Type B pancreatic cell (in vitro differentiated cells): ENCODE measurements around the gene SLC37A4. TPM values are rescaled to one million over a fixed set of nuclear protein-coding genes. Genes with fewer than 3 reads are reported as not detected.

Experiments used
- DNase-seq: peaks from one replicate; pipeline ENCODE4 v3.0.0; 2021; ENCODE audit warnings: mixed read lengths; ENCODE audit not compliant: unreplicated experiment; ENCODE audit errors: extremely low spot score
- H3K27ac Mint-ChIP-seq: 2 replicates; pipeline ENCODE4 v1.8.0; 2021; ENCODE audit warnings: mild to moderate bottlenecking, mixed read lengths
- H3K27me3 Mint-ChIP-seq: 2 replicates; pipeline ENCODE4 v1.8.0; 2021; ENCODE audit warnings: mixed read lengths
- H3K36me3 Mint-ChIP-seq: 2 replicates; pipeline ENCODE4 v1.8.0; 2021; ENCODE audit warnings: mixed read lengths
- H3K4me1 Mint-ChIP-seq: one replicate; pipeline ENCODE4 v1.8.0; 2021; ENCODE audit warnings: mixed read lengths; ENCODE audit not compliant: unreplicated experiment
- H3K4me3 Mint-ChIP-seq: 2 replicates; pipeline ENCODE4 v1.8.0; 2021; ENCODE audit warnings: mild to moderate bottlenecking, mixed read lengths
- H3K9me3 Mint-ChIP-seq: 2 replicates; pipeline ENCODE4 v1.8.0; 2021; ENCODE audit warnings: mixed read lengths
- total RNA-seq: library from RNA; stranded (reverse); gene quantifications from 2 replicates; pipeline ENCODE4 v1.2.1, GENCODE V29; 2021; ENCODE audit warnings: low replicate concordance
- TF ChIP-seq, protein P1 (sequence below): fragments of 200-600 bp; sonication (generic); conservative IDR thresholded peaks from 2 replicates; pipeline ENCODE4 v1.5.0; 2021; ENCODE audit warnings: antibody characterized with exemption, mild to moderate bottlenecking

The SLC37A4 gene
- total RNA-seq, 1 donor from 2014 or later: 41.4 TPM

DNA sequence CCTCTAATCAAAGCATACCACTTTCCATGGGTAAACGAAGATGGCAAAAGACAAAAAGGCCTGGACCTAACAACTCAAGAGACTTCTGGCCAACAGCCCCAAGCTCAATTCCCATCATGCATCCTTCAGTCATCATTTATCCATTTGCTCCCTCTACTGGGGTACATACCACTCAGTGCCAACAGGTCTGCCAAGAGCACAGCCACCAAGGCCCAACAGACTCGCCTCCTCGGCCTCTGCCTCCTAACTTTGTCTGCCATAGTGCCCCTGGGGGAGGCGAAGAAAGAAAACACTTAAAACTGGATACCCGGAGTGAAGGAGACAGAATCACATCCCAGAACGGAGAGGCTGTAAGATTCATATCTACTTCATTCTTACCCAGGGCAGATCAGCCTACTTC is 25.2 kb upstream of the SLC37A4 start:
- no peaks in the 10 kb centered on the region for H3K9me3 Mint-ChIP-seq
- H3K4me3 Mint-ChIP-seq: peak overlapping the region; percentile 90
- TF ChIP-seq, protein P1, sequence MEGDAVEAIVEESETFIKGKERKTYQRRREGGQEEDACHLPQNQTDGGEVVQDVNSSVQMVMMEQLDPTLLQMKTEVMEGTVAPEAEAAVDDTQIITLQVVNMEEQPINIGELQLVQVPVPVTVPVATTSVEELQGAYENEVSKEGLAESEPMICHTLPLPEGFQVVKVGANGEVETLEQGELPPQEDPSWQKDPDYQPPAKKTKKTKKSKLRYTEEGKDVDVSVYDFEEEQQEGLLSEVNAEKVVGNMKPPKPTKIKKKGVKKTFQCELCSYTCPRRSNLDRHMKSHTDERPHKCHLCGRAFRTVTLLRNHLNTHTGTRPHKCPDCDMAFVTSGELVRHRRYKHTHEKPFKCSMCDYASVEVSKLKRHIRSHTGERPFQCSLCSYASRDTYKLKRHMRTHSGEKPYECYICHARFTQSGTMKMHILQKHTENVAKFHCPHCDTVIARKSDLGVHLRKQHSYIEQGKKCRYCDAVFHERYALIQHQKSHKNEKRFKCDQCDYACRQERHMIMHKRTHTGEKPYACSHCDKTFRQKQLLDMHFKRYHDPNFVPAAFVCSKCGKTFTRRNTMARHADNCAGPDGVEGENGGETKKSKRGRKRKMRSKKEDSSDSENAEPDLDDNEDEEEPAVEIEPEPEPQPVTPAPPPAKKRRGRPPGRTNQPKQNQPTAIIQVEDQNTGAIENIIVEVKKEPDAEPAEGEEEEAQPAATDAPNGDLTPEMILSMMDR: peak; percentile 16
- peak overlapping the region; percentile 88 for H3K27ac Mint-ChIP-seq
- no peaks in the 10 kb centered on the region for H3K27me3 Mint-ChIP-seq
- DNase-seq: no peak
- H3K36me3 Mint-ChIP-seq: peaks cover 22% of the 10 kb centered on the region
- H3K4me1 Mint-ChIP-seq: peaks cover 11% of the 10 kb centered on the region

DNA sequence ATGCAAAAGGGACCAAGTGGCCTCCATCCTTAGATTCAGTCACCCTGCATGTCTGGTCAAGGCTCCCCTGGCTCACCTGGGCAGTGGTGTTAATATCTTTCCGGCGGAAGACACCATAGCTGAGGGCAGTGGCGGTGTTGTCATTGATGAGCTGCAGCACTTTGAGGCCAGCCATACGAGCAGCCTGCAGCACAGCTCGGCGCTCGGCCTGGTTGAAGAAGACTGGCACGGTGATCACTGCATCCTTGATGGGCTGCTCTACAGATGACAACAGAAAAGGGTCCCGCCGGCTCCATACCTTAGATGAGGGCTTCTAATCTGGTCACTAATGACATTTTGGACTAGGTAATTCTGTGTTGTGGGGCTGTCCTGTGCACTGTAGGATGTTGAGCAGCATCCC is 23.7 kb upstream of the SLC37A4 start:
- H3K27ac Mint-ChIP-seq: no peak overlapping the region
- H3K27me3 Mint-ChIP-seq: no peaks in the 10 kb centered on the region
- TF ChIP-seq, protein P1: no peak
- H3K4me3 Mint-ChIP-seq: peak overlapping the region; percentile 69
- H3K4me1 Mint-ChIP-seq: peaks cover 11% of the 10 kb centered on the region
- peaks cover 22% of the 10 kb centered on the region for H3K36me3 Mint-ChIP-seq
- no peaks in the 10 kb centered on the region for H3K9me3 Mint-ChIP-seq
- no peak for DNase-seq

DNA sequence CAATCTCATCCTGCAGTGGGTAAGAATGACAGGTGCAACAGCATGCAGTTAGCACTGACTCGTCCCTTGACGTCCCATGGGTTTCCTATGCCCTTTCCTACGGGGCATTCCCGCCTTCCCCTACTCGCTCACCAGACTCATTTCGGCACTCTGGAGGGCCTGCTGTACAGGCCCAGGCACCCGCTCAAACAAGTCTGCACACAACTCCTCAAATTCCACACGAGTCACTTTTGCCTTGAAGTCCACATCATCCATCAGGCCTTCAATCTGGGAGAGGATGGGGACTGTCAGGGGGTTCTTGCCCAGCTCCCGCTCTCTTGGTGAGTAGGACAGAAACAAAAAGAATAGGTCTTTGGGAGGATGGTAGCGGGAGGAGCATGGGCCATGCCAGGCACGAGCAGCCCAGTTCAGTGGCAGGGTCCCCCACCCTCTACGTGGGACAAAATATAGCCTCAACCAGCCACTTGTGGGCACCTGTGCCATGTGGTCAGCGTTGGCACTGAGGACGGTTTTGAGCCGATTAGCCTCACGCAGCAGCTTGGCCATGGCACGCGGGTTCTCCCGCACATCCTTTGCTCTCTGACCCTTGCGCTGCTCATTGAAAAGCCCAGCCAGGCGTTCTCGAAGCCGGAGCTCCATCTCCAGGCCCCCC is 21.6 kb upstream of the SLC37A4 start:
- peaks cover 8% of the 10 kb centered on the region for H3K4me1 Mint-ChIP-seq
- H3K27me3 Mint-ChIP-seq: no peaks in the 10 kb centered on the region
- H3K4me3 Mint-ChIP-seq: no peak overlapping the region
- no peaks in the 10 kb centered on the region for H3K9me3 Mint-ChIP-seq
- no peak overlapping the region for H3K27ac Mint-ChIP-seq
- TF ChIP-seq, protein P1: no peak
- peaks cover 24% of the 10 kb centered on the region for H3K36me3 Mint-ChIP-seq
- DNase-seq: no peak

DNA sequence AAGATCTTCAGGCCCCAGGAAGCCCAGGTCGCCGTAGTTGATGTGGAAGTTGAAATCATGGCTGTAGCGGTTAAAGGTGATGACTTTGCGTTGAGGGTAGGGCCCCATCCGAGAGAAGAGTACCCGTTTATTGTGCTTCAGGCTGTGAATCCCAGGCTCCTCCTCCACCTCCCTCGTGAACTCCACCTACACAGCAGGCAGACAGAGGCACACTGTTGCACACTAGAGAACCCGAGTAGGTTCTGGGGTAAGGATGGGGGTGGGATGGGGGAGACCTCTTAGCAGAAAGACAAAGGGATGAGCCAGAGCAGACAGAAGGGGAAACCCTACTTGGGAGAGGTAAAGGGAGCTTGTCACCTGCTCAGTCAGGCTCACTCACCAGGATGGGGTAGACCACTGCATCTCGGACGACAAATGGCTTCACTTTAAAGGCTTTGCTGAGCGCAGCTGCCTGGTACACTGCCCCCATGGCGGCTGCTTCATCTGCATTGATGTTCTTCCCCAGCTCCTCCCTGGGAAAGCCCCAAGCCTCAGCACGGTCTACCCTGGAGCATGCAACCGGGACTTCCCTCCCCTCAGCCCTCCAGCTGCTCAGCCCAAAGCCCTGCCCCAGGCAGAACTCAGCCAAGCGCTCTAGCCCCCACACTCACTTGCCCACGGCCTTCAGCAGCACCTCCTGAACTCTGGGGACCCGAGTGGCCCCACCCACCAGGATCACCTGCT is 20.9 kb upstream of the SLC37A4 start:
- no peak for DNase-seq
- Mint-ChIP-seq H3K9me3 (no peaks in the 10 kb centered on the region), H3K27me3 (no peaks in the 10 kb centered on the region), H3K36me3 (peaks cover 25% of the 10 kb centered on the region), H3K4me3 (no peak overlapping the region), H3K4me1 (peaks cover 8% of the 10 kb centered on the region), H3K27ac (no peak overlapping the region)
- TF ChIP-seq, protein P1: no peak

DNA sequence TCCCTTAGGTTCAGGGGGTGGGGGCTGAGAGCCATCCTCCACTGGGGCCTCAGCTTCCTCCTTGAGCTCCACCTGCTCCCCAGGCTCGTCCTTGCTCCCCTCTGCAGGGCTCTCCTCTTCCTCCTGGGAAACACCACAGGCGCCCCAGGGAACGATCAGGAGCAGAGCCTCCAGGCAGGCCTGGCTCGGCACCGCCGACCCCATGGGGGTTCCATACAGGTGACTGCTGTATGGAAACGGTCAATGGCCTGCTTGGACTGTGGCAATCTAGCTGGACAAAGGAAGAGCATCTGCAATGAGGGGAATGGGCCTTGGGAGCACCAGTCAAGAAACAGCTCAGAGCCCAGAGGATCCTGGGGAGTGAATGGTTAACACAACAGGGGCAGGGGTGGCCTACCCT is 18.4 kb upstream of the SLC37A4 start:
- Mint-ChIP-seq H3K9me3 (no peaks in the 10 kb centered on the region), H3K36me3 (peaks cover 19% of the 10 kb centered on the region), H3K27me3 (no peaks in the 10 kb centered on the region), H3K4me1 (no peaks in the 10 kb centered on the region), H3K27ac (no peak overlapping the region), H3K4me3 (no peak overlapping the region)
- TF ChIP-seq, protein P1: no peak
- no peak for DNase-seq
